ENCODE data around the gene SQSTM1. TPM values are rescaled to one million over a fixed set of nuclear protein-coding genes. Genes with fewer than 3 reads are reported as not detected.
"Not testable (repeated sequence)": the region's sequence is repeated elsewhere in the genome, so short reads cannot be mapped to it uniquely, and the experiment has no call there.

The SQSTM1 gene
- total RNA-seq, 2 experiments from 2014 or later = 70.6 to 87.6 TPM

DNA sequence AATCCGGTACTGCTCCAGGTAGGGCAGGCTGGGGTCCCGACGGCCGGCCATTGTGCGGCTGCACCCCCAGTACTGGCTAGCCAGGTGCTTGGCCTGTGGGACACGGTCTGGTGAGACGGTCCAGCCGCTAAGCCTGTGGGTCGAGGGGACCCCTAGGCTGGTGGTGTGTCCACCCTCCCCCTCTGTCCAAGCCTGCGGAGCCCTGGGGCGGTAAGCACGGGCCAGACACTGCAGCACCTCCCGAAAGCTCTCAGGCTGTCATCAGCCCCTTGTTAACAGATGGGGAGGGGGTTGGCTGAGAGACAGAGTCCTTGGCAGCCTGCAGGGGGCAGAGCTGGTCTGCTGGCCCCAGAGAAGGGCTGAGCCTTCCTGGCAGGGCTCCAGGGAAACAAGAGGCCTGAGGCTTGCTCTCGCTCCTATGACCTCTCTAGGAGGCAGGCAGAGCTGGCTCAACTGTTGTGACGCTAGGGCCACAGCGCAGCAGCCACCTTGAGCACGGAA is 49.7 kb downstream of the SQSTM1 start:
- ATAC-seq (no peak), DNase-seq (peak; percentile 28)
- H3K4me1 Mint-ChIP-seq = peaks cover 2% of the 10 kb centered on the region
- POLR2A ChIA-PET = no interaction called here
- H3K27ac Mint-ChIP-seq = no peak overlapping the region
- CTCF ChIA-PET = interaction anchor here (0.9 to 1.6 kb wide), 2 partner anchors 8 to 68 kb away, joined by 4 to 9 read pairs; no protein-coding TSS in a partner anchor
- no peaks in the 10 kb centered on the region for H3K27me3 Mint-ChIP-seq
- H3K9me3 Mint-ChIP-seq (ENCODE audit: low read depth) = no peaks in the 10 kb centered on the region
- H3K4me3 Mint-ChIP-seq = no peak overlapping the region
- H3K36me3 Mint-ChIP-seq (ENCODE audit: low read depth) = peaks cover 25% of the 10 kb centered on the region
- intact Hi-C loops (cut with DNase I, micrococcal nuclease) = no loop called here

DNA sequence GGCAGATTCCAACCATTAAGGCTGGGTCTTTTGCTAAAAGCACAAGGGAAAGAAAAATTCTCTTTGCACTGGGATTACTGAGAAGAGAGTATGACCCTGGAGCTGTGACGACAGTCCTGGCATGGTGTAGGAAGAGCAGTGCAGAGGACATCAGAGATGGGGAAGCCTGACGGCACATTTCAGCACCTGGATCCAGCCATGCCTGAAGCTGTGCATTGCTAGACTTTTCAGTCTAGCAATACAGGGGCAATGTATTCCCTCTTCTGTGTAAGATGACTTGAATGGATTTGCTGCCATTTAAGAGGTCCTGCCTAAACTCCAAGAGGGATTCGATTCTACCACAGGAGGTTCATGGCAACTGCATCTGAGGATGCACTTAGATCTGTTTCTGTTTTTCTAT is 50.2 kb downstream of the SQSTM1 start:
- Mint-ChIP-seq H3K27ac (no peak overlapping the region), H3K27me3 (no peaks in the 10 kb centered on the region), H3K4me3 (no peak overlapping the region), H3K9me3 (ENCODE audit: low read depth) (no peaks in the 10 kb centered on the region), H3K4me1 (peaks cover 2% of the 10 kb centered on the region), H3K36me3 (ENCODE audit: low read depth) (peaks cover 25% of the 10 kb centered on the region)
- CTCF ChIA-PET = interaction anchor here (0.9 to 1.6 kb wide), 2 partner anchors 9 to 69 kb away, joined by 4 to 9 read pairs; no protein-coding TSS in a partner anchor
- no peak for DNase-seq
- POLR2A ChIA-PET = no interaction called here
- intact Hi-C loops (cut with DNase I, micrococcal nuclease) = no loop called here
- no peak for ATAC-seq

DNA sequence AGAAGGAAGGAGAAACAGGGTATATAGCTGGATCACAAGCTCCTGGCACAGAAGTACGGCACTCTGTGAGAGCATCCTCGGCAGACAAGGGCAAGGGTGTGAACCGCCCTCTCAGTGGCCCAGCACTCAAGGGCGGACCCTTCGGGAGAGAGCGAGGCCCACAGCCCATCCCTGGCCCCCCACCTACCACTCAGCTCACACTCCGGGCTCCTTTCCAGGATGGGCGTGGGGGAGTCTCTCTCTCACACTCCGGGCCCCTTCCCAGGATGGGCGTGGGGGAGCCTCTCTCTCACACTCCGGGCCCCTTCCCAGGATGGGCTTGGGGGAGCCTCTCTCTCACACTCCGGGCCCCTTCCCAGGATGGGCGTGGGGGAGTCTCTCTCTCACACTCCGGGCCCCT is 50.8 kb downstream of the SQSTM1 start:
- H3K9me3 Mint-ChIP-seq (ENCODE audit: low read depth); POLR2A ChIA-PET; H3K4me3 Mint-ChIP-seq; ATAC-seq; H3K4me1 Mint-ChIP-seq; H3K27me3 Mint-ChIP-seq; DNase-seq; H3K27ac Mint-ChIP-seq; intact Hi-C loops (cut with DNase I, micrococcal nuclease): not testable (repeated sequence)
- CTCF ChIA-PET = interaction anchor here (0.9 to 1.6 kb wide), 2 partner anchors 10 to 69 kb away, joined by 4 to 9 read pairs; no protein-coding TSS in a partner anchor
- H3K36me3 Mint-ChIP-seq (ENCODE audit: low read depth) = peaks cover 28% of the 10 kb centered on the region

DNA sequence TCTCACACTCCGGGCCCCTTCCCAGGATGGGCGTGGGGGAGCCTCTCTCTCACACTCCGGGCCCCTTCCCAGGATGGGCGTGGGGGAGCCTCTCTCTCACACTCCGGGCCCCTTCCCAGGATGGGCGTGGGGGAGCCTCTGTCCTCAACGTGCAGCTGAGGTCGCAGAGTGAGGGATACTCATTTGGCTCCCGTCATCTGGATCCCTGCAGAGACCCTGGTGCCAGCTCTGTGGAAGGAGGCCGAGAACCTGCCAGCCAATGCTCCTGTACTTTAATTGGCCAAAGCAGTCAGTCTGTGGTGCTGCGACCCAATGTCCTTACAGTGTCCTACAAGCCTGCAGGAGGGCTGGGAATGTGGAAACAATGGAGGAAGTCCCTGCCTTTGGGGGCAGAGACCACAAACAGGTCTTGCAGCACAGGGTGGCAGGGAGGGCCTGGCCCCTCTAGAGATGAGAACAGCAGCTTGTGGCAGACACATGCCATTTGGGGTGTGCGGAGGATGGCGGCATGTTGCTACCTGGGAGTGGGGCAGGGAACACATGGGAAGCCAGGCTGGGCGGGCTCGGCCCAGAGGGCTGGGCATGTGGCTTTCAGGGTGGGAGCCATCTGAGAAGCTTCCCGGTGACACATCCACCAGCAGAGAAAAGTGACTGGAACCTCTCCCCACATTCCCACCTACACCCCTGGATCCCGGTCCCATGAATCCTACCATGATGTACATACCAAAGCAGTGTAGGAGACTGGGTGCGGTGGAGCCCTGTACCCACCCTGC is 51.5 kb downstream of the SQSTM1 start:
- Mint-ChIP-seq H3K27ac (no peak overlapping the region), H3K4me3 (no peak overlapping the region), H3K9me3 (ENCODE audit: low read depth) (no peaks in the 10 kb centered on the region), H3K27me3 (no peaks in the 10 kb centered on the region), H3K36me3 (ENCODE audit: low read depth) (peaks cover 27% of the 10 kb centered on the region), H3K4me1 (no peaks in the 10 kb centered on the region)
- no peak for ATAC-seq
- ChIA-PET POLR2A (no interaction called here), CTCF (interaction anchor here (1.6 kb wide), 1 partner anchor 70 kb away, joined by 9 read pairs; no protein-coding TSS in a partner anchor)
- intact Hi-C loops (cut with DNase I, micrococcal nuclease) = no loop called here
- no peak for DNase-seq

DNA sequence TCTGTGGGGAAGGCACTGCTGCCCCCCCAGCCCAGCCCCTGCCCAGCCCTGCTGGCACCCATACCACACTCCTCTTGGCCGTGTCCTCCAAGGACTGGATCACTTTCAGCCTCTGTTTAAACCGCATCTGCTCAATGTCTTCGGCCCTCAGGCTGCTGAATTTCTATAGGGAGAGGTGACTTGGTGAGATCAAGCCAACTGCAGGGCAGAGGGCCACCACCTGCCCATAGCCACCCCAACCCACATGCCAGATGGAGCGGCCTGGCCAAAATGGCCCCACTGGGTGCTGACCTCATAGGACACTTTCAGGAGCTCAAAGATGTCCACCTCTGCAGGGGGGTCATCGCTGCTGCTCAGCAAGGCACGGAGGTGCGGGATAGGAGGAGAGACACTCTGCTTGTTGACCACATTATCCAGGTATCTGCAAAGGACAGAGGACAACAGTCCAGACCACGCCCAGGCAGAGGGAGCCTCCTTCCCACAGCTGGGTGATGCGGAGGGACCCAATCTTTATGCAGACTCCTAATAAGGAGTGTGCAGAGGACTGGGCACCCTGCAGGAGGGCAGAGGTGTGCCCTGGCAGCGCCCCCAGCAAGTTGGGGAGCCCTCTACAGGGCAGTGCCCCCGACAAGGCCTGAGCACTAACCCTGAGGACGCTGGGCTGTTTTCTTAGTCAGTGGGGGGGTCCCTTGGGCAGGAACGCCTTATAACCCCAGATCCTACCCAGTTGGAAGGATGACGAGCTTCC is 52.3 kb downstream of the SQSTM1 start:
- Mint-ChIP-seq H3K4me3 (no peak overlapping the region), H3K27ac (no peak overlapping the region), H3K36me3 (ENCODE audit: low read depth) (peaks cover 30% of the 10 kb centered on the region), H3K27me3 (no peaks in the 10 kb centered on the region), H3K4me1 (no peaks in the 10 kb centered on the region), H3K9me3 (ENCODE audit: low read depth) (no peaks in the 10 kb centered on the region)
- ATAC-seq (no peak), DNase-seq (no peak)
- intact Hi-C loops (cut with DNase I, micrococcal nuclease) = no loop called here
- POLR2A ChIA-PET = no interaction called here
- CTCF ChIA-PET = no interaction called here

DNA sequence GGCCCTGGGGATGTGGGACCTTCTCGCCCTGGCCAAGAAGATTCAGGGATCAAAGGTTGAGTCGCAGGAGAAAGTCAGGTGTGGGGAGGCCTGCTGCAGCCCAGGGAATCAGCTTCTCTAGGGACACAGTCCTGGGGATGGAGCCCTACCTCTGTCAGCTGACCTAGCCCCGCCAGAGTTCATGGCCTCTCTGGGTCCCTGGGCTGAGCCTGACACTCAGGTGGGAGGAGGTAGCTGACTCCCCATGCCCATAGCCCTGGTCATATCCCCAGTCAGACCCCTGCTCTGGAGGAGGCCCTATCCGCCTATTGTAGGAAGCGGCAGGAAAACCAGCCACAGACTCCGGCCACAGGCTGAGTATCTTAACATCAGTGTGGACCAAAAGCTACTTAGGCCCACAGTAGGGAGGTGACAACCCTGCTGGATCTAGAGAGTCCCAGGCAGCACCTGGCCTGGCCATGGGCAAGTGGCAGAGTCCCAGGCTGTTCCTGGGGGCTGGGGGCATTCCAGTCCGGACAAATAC is 52.9 kb downstream of the SQSTM1 start:
- H3K4me3 Mint-ChIP-seq = no peak overlapping the region
- H3K9me3 Mint-ChIP-seq (ENCODE audit: low read depth) = no peaks in the 10 kb centered on the region
- intact Hi-C loops (cut with DNase I, micrococcal nuclease) = no loop called here
- ATAC-seq = no peak
- H3K27me3 Mint-ChIP-seq = no peaks in the 10 kb centered on the region
- POLR2A ChIA-PET = no interaction called here
- peaks cover 27% of the 10 kb centered on the region for H3K36me3 Mint-ChIP-seq (ENCODE audit: low read depth)
- no peak for DNase-seq
- H3K27ac Mint-ChIP-seq = no peak overlapping the region
- no peaks in the 10 kb centered on the region for H3K4me1 Mint-ChIP-seq
- CTCF ChIA-PET = no interaction called here

DNA sequence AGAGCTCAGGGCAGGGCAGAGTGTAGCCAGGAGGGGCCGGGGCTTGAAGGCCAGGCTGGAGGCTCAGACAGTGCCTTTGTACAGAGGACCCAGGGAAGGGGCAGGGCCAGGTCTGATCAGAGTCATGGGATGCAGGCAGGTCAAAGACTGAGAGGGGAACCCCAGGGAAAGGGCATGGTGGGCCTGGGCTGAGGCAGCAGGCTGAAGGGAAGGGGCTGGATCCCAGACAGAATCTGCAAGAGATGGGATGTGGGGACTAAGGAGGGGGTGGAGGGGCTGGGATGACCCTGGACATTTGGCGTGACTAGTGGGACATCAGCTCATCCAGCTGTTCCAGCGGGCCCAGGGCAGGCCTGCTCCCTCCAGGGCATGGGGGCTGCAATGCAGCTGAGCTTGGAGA is 53.4 kb downstream of the SQSTM1 start:
- ATAC-seq = no peak
- ChIA-PET CTCF (no interaction called here), POLR2A (no interaction called here)
- Mint-ChIP-seq H3K36me3 (ENCODE audit: low read depth) (peaks cover 27% of the 10 kb centered on the region), H3K9me3 (ENCODE audit: low read depth) (no peaks in the 10 kb centered on the region), H3K4me1 (no peaks in the 10 kb centered on the region), H3K27me3 (no peaks in the 10 kb centered on the region), H3K27ac (no peak overlapping the region), H3K4me3 (no peak overlapping the region)
- intact Hi-C loops (cut with DNase I, micrococcal nuclease) = no loop called here
- no peak for DNase-seq

DNA sequence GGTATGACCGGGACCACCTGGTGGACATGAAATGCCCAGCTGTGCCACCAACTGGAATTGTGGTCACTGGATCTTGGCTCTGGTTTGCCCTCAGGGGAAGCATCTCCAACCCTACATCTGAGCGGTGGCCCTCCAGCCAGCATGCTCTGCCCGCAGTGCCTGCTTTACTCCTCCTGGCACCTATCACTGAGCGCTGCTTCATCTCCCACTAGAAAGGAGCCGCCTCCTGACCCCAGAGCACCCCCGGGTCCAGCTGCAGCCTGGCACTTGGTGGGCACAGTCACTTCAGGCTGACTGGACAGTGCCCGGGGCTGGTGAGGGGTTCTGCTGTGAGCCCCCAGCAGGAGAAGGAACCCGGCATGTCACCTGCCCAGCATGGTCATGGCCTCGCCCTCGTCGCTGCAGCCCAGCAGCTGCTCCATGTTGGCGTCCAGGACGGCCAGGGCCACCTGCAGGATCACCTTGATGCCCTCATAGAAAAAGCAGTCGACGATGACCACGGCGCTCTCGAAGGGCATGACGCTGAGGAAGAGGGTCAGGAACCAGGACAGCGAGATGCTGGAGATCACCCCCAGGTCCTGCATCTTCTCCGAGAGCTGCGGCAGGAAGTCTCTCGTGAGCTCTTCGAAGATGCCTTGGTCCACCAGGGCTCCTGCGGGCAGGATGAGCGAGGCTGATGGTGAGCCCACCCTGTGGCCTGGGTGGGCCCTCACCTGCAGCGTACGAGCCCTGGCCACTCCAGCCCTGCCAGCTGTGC is 54.0 kb downstream of the SQSTM1 start:
- DNase-seq = no peak
- no peaks in the 10 kb centered on the region for H3K9me3 Mint-ChIP-seq (ENCODE audit: low read depth)
- ChIA-PET POLR2A (no interaction called here), CTCF (no interaction called here)
- H3K4me3 Mint-ChIP-seq = no peak overlapping the region
- no peak overlapping the region for H3K27ac Mint-ChIP-seq
- no peaks in the 10 kb centered on the region for H3K4me1 Mint-ChIP-seq
- peaks cover 27% of the 10 kb centered on the region for H3K36me3 Mint-ChIP-seq (ENCODE audit: low read depth)
- no peaks in the 10 kb centered on the region for H3K27me3 Mint-ChIP-seq
- intact Hi-C loops (cut with DNase I, micrococcal nuclease) = no loop called here
- ATAC-seq = no peak

DNA sequence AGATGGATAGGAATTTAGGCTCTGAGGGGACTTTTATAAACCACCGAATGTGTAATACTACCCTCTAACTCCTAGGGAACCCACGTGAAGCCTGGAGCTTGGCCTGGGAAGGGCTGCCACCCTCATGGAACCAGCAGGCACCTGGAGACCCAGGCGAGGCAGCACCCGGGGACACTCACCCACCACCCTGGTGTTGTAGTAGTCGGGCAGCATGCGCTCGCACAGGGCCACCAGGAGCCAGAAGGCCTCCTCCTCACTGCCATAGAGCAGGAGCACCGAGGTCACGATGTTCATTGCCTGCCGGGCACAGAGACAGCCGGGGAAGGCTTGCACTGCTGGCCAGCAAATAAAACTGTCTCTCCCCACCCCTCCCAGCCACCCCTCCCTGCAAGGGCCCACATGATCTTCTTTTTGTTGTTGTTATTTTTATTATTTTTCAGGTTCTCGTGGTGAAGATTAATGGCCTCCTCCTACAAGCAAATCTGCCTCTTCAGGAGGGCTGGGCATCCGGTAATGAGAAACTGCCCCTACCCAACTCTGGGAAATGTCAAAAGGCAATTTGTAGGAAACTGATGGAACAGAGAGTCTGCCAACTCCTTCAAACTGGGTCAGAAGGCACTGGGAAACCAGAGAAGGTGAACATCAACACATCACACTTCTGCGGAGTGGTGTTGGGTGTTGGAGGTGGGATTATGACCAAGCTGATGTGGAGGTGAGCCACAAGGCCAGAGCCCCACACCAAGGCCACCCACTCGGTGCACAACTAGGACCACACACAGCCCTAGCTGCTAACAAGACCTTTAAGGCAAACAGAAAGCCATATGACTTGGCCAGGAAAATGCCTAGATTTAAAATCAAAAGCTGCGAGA is 55.3 kb downstream of the SQSTM1 start:
- ATAC-seq = no peak

DNA sequence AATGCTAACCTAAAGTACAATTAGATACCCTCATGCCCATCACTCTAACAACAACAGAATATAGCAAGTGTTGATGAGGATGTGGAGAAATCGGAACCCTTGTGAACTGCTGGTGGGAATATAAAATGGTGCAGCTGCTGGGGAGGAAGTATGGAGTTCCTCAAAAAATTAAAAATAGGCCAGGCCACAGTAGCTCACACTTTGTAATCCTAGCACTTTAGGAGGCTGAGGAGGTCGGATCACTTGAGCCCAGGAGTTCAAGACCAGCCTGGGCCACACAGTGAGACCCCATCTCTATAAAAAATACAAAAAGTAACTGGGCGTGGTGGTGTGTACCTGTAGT is 55.9 kb downstream of the SQSTM1 start:
- Mint-ChIP-seq H3K27me3 (no peaks in the 10 kb centered on the region), H3K9me3 (ENCODE audit: low read depth) (no peaks in the 10 kb centered on the region), H3K27ac (no peak overlapping the region), H3K4me3 (no peak overlapping the region), H3K36me3 (ENCODE audit: low read depth) (peaks cover 20% of the 10 kb centered on the region), H3K4me1 (no peaks in the 10 kb centered on the region)
- DNase-seq = no peak
- no peak for ATAC-seq
- CTCF ChIA-PET = interaction anchor here (0.7 kb wide), 1 partner anchor 25 kb away, joined by 4 read pairs; no protein-coding TSS in a partner anchor
- POLR2A ChIA-PET = interaction anchor here (0.6 kb wide), 1 partner anchor 179 kb away, joined by 3 read pairs; no protein-coding TSS in a partner anchor
- intact Hi-C loops (cut with DNase I, micrococcal nuclease) = no loop called here

More for the DNA sequence above, 55.3 kb downstream of the SQSTM1 start:
- Mint-ChIP-seq H3K4me1 (no peaks in the 10 kb centered on the region), H3K36me3 (ENCODE audit: low read depth) (peaks cover 22% of the 10 kb centered on the region), H3K4me3 (no peak overlapping the region), H3K27me3 (no peaks in the 10 kb centered on the region), H3K27ac (no peak overlapping the region), H3K9me3 (ENCODE audit: low read depth) (no peaks in the 10 kb centered on the region)
- no peak for DNase-seq
- ChIA-PET CTCF (interaction anchor here (0.7 kb wide), 1 partner anchor 26 kb away, joined by 4 read pairs; no protein-coding TSS in a partner anchor), POLR2A (interaction anchor here (0.6 kb wide), 1 partner anchor 179 kb away, joined by 3 read pairs; no protein-coding TSS in a partner anchor)
- intact Hi-C loops (cut with DNase I, micrococcal nuclease) = no loop called here
